ENCODE results near the gene ZNF124. TPM values are rescaled to one million over a fixed set of nuclear protein-coding genes. Genes with fewer than 3 reads are reported as not detected.
A peak's percentile ranks its signal among the peaks of the same experiment; 100 is the strongest.

The ZNF124 gene
- total and polyA plus RNA-seq, 2 of the 13 experiments (the other 11 are each of a cell fraction or from before 2014, with no cell fraction given): 9.7 to 134 TPM

- TF ChIP-seq, protein P1, sequence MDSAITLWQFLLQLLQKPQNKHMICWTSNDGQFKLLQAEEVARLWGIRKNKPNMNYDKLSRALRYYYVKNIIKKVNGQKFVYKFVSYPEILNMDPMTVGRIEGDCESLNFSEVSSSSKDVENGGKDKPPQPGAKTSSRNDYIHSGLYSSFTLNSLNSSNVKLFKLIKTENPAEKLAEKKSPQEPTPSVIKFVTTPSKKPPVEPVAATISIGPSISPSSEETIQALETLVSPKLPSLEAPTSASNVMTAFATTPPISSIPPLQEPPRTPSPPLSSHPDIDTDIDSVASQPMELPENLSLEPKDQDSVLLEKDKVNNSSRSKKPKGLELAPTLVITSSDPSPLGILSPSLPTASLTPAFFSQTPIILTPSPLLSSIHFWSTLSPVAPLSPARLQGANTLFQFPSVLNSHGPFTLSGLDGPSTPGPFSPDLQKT (CRISPR knock-in tag; IDR thresholded peaks at IDR 0.05; ENCODE audit: borderline replicate concordance): no peak
- TF ChIP-seq, protein P2, sequence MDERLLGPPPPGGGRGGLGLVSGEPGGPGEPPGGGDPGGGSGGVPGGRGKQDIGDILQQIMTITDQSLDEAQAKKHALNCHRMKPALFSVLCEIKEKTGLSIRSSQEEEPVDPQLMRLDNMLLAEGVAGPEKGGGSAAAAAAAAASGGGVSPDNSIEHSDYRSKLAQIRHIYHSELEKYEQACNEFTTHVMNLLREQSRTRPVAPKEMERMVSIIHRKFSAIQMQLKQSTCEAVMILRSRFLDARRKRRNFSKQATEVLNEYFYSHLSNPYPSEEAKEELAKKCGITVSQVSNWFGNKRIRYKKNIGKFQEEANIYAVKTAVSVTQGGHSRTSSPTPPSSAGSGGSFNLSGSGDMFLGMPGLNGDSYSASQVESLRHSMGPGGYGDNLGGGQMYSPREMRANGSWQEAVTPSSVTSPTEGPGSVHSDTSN (CRISPR knock-in tag; IDR thresholded peaks at IDR 0.05): no peak
- peak; percentile 81 for TF ChIP-seq REL (CRISPR knock-in tag; conservative IDR thresholded peaks at IDR 0.05)
- peak; percentile 74 for TF ChIP-seq NRL (CRISPR knock-in tag; IDR thresholded peaks at IDR 0.05; ENCODE audit: borderline replicate concordance)
- peak; percentile 20 for TF ChIP-seq BCL6 (CRISPR knock-in tag; IDR thresholded peaks at IDR 0.05)
- no peak for TF ChIP-seq USF2 (IDR thresholded peaks at IDR 0.05; ENCODE audit: low read depth, low read length)
- peak; percentile 37; the same call in 1 of the 2 replicates for TF ChIP-seq USF2 (CRISPR knock-in tag; IDR thresholded peaks at IDR 0.05; ENCODE audit: borderline replicate concordance)
- no peak for TF ChIP-seq ZBTB42 (CRISPR knock-in tag; IDR thresholded peaks at IDR 0.05)
- TF ChIP-seq MYNN (CRISPR knock-in tag; IDR thresholded peaks at IDR 0.05; ENCODE audit: low read depth): no peak
- no peak for TF ChIP-seq TBL1XR1 (IDR thresholded peaks at IDR 0.05; ENCODE audit: borderline replicate concordance, low read length, partially characterized antibody)
- TF ChIP-seq ZNF564 (CRISPR knock-in tag; IDR thresholded peaks at IDR 0.05): peak; percentile 45; the same call in 1 of the 2 replicates
- no peak for TF ChIP-seq EHMT2 (IDR thresholded peaks at IDR 0.05; ENCODE audit: borderline replicate concordance, low read depth, low read length)
- TF ChIP-seq ZNF101 (CRISPR knock-in tag; IDR thresholded peaks at IDR 0.05; ENCODE audit: borderline replicate concordance, low read depth): no peak
- TF ChIP-seq ZMYM3 (CRISPR knock-in tag; IDR thresholded peaks at IDR 0.05): peak; percentile 50; the same call in 1 of the 2 replicates
- TF ChIP-seq HOXA7 (CRISPR knock-in tag; IDR thresholded peaks at IDR 0.05): no peak
- peak; percentile 49 for TF ChIP-seq ZNF331 (CRISPR knock-in tag; IDR thresholded peaks at IDR 0.05)
- peak; percentile 77; the same call in 1 of the 2 replicates for TF ChIP-seq THAP7 (CRISPR knock-in tag; IDR thresholded peaks at IDR 0.05)
- TF ChIP-seq FOXO4 (CRISPR knock-in tag; conservative IDR thresholded peaks at IDR 0.05): no peak
- no peak; the same call in 1 of the 2 replicates for TF ChIP-seq ZNF619 (CRISPR knock-in tag; IDR thresholded peaks at IDR 0.05)
- no peak for TF ChIP-seq STAG1 (CRISPR knock-in tag; IDR thresholded peaks at IDR 0.05)
- TF ChIP-seq ZBTB8A (CRISPR knock-in tag; IDR thresholded peaks at IDR 0.05; ENCODE audit: borderline replicate concordance, low read depth): no peak
- TF ChIP-seq MED1 (CRISPR knock-in tag; IDR thresholded peaks at IDR 0.05): peak; percentile 60
- peak; percentile 33 for TF ChIP-seq ZEB1 (IDR thresholded peaks at IDR 0.05; ENCODE audit: insufficient replicate concordance, low read depth)
- TF ChIP-seq XRCC5 (optimal IDR thresholded peaks at IDR 0.05; ENCODE audit: low read length): no peak
Observed at GRCh38 chr1:247111700-247112478, 59.9 kb downstream of the ZNF124 start (continued).

Data from HepG2 (cell line).